ENCODE results near the gene UBE2E2.

UBE2E2 gene

GRCh38 chr3:23238156-23238555 lies 35.0 kb downstream of the UBE2E2 start (continued):
- TF ChIP-seq CTCF (tag by site-specific recombination; IDR thresholded peaks at IDR 0.05) (no peak), ZNF175 (tag by site-specific recombination; IDR thresholded peaks at IDR 0.05) (no peak), ZNF341 (tag by site-specific recombination; IDR thresholded peaks at IDR 0.05; ENCODE audit: low read depth) (no peak), ZBTB8A (tag by site-specific recombination; IDR thresholded peaks at IDR 0.05) (no peak), ZNF621 (tag by site-specific recombination; IDR thresholded peaks at IDR 0.05) (no peak), ZXDB (tag by site-specific recombination; IDR thresholded peaks at IDR 0.05) (no peak), ZNF214 (tag by site-specific recombination; IDR thresholded peaks at IDR 0.05; ENCODE audit: borderline replicate concordance) (no peak), ZIC2 (tag by site-specific recombination; IDR thresholded peaks at IDR 0.05) (no peak)

- TF ChIP-seq ZNF155 (tag by site-specific recombination; IDR thresholded peaks at IDR 0.05) = no peak
- no peak for TF ChIP-seq ELK4 (IDR thresholded peaks at IDR 0.05; ENCODE audit: borderline replicate concordance, low read depth, low read length)
- no peak for TF ChIP-seq YY2 (tag by site-specific recombination; IDR thresholded peaks at IDR 0.05)
- TF ChIP-seq ZFHX2 (tag by site-specific recombination; conservative IDR thresholded peaks at IDR 0.05) = no peak
- TF ChIP-seq ZNF677 (tag by site-specific recombination; IDR thresholded peaks at IDR 0.05) = no peak
- TF ChIP-seq ZNF510 (tag by site-specific recombination; IDR thresholded peaks at IDR 0.05; ENCODE audit: insufficient replicate concordance) = no peak
- no peak for TF ChIP-seq ZNF16 (tag by site-specific recombination; IDR thresholded peaks at IDR 0.05; ENCODE audit: low read depth)
- POLR2A ChIA-PET = no interaction called here
- H3K27ac ChIP-seq (ENCODE audit: extremely low read depth, low read depth, low read length) = no peak overlapping the region
- H3K4me3 ChIP-seq (ENCODE audit: low read depth, low read length) = no peak overlapping the region
- peaks cover 6% of the 10 kb centered on the region for H3K4me1 ChIP-seq (ENCODE audit: control insufficient read depth, insufficient read depth, low read length)
- H3K9me3 ChIP-seq (ENCODE audit: control insufficient read depth, insufficient read depth, low read depth, low read length) = no peaks in the 10 kb centered on the region
- H3K36me3 ChIP-seq (ENCODE audit: control insufficient read depth in 2 of 2, insufficient read depth in 1 of 2, low read length in 2 of 2) = no peaks in the 10 kb centered on the region
- CTCF ChIA-PET = no interaction called here
These were observed 35.5 kb downstream of the UBE2E2 start for GRCh38 chr3:23238578-23238977.

GRCh38 chr3:23239211-23240068 lies 36.3 kb downstream of the UBE2E2 start:
- Histone ChIP-seq H3K4me3 (ENCODE audit: low read depth, low read length) (no peak overlapping the region), H3K9me3 (ENCODE audit: control insufficient read depth, insufficient read depth, low read depth, low read length) (no peaks in the 10 kb centered on the region), H3K27ac (ENCODE audit: extremely low read depth, low read depth, low read length) (no peak overlapping the region), H3K4me1 (ENCODE audit: control insufficient read depth, insufficient read depth, low read length) (peaks cover 6% of the 10 kb centered on the region), H3K36me3 (ENCODE audit: control insufficient read depth in 2 of 2, insufficient read depth in 1 of 2, low read length in 2 of 2) (no peaks in the 10 kb centered on the region)
- ChIA-PET CTCF (interaction anchor here (0.6 kb wide), 1 partner anchor 218 kb away, joined by 3 read pairs; no protein-coding TSS in a partner anchor), POLR2A (no interaction called here)
- TF ChIP-seq ZNF398 (tag by site-specific recombination; IDR thresholded peaks at IDR 0.05) (peak; percentile 51), PRDM10 (tag by site-specific recombination; IDR thresholded peaks at IDR 0.05) (peak; percentile 74), ZNF157 (tag by site-specific recombination; IDR thresholded peaks at IDR 0.05) (no peak), ZNF426 (tag by site-specific recombination; IDR thresholded peaks at IDR 0.05) (no peak), ZNF704 (tag by site-specific recombination; IDR thresholded peaks at IDR 0.05) (no peak)

Measured in HEK293 (cell line).